Trophoblast cell (in vitro differentiated cells and primary cell): ENCODE data around the gene XYLT1.

Source experiments
- DNase-seq, 2 donors: peaks; one replicate each; pipeline ENCODE4 v3.0.0-alpha.2; 2016
- H2AFZ ChIP-seq: 2 replicates; pipeline ENCODE4 v1.6.1; 2013; ENCODE audit warnings: low read length, moderate library complexity, mild to moderate bottlenecking; ENCODE audit not compliant: insufficient read depth, poor library complexity
- H2AK5ac ChIP-seq: 2 replicates; pipeline ENCODE4 v1.6.1; 2013; ENCODE audit warnings: mild to moderate bottlenecking, low read length
- H2BK120ac ChIP-seq: 2 replicates; pipeline ENCODE4 v1.6.1; 2013; ENCODE audit warnings: low read length, mild to moderate bottlenecking, moderate library complexity; ENCODE audit not compliant: insufficient read depth, poor library complexity
- H2BK12ac ChIP-seq: 2 replicates; pipeline ENCODE4 v1.6.1; 2013; ENCODE audit warnings: mild to moderate bottlenecking, low read length, moderate library complexity
- H2BK5ac ChIP-seq: 2 replicates; pipeline ENCODE4 v1.6.1; 2013; ENCODE audit warnings: low read length, low read depth, moderate library complexity, mild to moderate bottlenecking; ENCODE audit not compliant: poor library complexity
- H3K14ac ChIP-seq: 2 replicates; pipeline ENCODE4 v1.6.1; 2013; ENCODE audit warnings: mild to moderate bottlenecking, low read length
- H3K18ac ChIP-seq: 2 replicates; pipeline ENCODE4 v1.6.1; 2013; ENCODE audit warnings: mild to moderate bottlenecking, low read length
- H3K23ac ChIP-seq: 2 replicates; pipeline ENCODE4 v1.6.1; 2013; ENCODE audit warnings: low read length
- H3K27ac ChIP-seq: 2 replicates; pipeline ENCODE4 v1.5.1; 2013; ENCODE audit warnings: low read depth, mild to moderate bottlenecking, inconsistent platforms, low read length, moderate library complexity
- H3K27me3 ChIP-seq: 2 replicates; pipeline ENCODE4 v1.6.1; 2013; ENCODE audit warnings: inconsistent platforms, mild to moderate bottlenecking, low read length, moderate library complexity; ENCODE audit not compliant: insufficient read depth
- H3K36me3 ChIP-seq, 2 experiments: 1 replicate in 1 of 2; 2 replicates in 1 of 2; pipeline ENCODE4 v1.6.1; 2013; ENCODE audit warnings: low read length in 2 of 2, mild to moderate bottlenecking in 2 of 2, moderate library complexity in 1 of 2; ENCODE audit not compliant: insufficient read depth in 2 of 2, control insufficient read depth in 1 of 2
- H3K4ac ChIP-seq: 2 replicates; pipeline ENCODE4 v1.6.1; 2013; ENCODE audit warnings: low read depth, mild to moderate bottlenecking, low read length, moderate library complexity
- H3K4me1 ChIP-seq, 2 experiments: 1 replicate in 1 of 2; 2 replicates in 1 of 2; pipeline ENCODE4 v1.6.1; 2013; ENCODE audit warnings: low read length in 2 of 2, mild to moderate bottlenecking in 2 of 2, moderate library complexity in 1 of 2; ENCODE audit not compliant: insufficient read depth in 2 of 2, control insufficient read depth in 1 of 2
- H3K4me2 ChIP-seq: 2 replicates; pipeline ENCODE4 v1.6.1; 2013; ENCODE audit warnings: inconsistent platforms, mild to moderate bottlenecking, low read length, moderate library complexity
- H3K4me3 ChIP-seq: 2 replicates; pipeline ENCODE4 v1.5.1; 2013; ENCODE audit warnings: mild to moderate bottlenecking, low read depth, low read length, inconsistent platforms
- H3K79me1 ChIP-seq: one replicate; pipeline ENCODE4 v1.6.1; 2013; ENCODE audit warnings: low read length
- H3K79me2 ChIP-seq: 2 replicates; pipeline ENCODE4 v1.6.1; 2013; ENCODE audit warnings: low read length, mild to moderate bottlenecking; ENCODE audit not compliant: control insufficient read depth, insufficient read depth, poor library complexity
- H3K9ac ChIP-seq: 2 replicates; pipeline ENCODE4 v1.6.1; 2013; ENCODE audit warnings: mild to moderate bottlenecking, low read length
- H3K9me3 ChIP-seq: 2 replicates; pipeline ENCODE4 v1.6.1; 2013; ENCODE audit warnings: low read depth, mild to moderate bottlenecking, control low read depth, inconsistent platforms, low read length; ENCODE audit not compliant: insufficient read depth
- H4K12ac ChIP-seq: 2 replicates; pipeline ENCODE4 v1.6.1; 2013; ENCODE audit warnings: low read depth, mild to moderate bottlenecking, low read length, moderate library complexity
- H4K8ac ChIP-seq: 2 replicates; pipeline ENCODE4 v1.6.1; 2013; ENCODE audit warnings: low read depth, mild to moderate bottlenecking, low read length, moderate library complexity
- H4K91ac ChIP-seq: one replicate; pipeline ENCODE4 v1.6.1; 2013; ENCODE audit warnings: low read depth, mild to moderate bottlenecking, low read length, moderate library complexity
- WGBS: extraction: QIAGEN DNeasy Blood & Tissue Kit; methylation state at CpG from one replicate; pipeline ENCODE4 v1.1.7; 2013; ENCODE audit warnings: missing lambda C conversion rate; ENCODE audit not compliant: insufficient read length, insufficient coverage; ENCODE audit errors: extremely low coverage; 5-methylcytosine and 5-hydroxymethylcytosine counted together

The XYLT1 gene

DNA sequence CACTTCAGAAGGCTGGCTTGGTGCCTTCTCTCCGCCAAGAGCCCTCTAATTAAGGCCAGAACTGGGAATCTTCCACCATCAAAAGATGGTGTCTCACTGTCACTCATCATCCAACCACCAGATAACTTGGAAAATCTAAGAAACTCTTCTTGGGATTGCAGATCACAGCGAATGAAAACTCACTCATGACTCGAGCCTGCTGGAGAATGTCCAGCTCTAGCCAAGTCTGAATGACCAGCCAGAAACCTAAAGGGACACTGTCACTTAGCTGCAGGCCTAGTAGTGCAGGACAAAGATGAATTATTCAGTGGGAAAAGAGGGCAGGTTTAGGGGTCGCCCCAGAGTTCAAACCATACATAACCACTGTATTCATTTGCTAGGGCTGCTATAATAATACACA, 107.8 kb downstream of the XYLT1 start:
- Histone ChIP-seq H3K27me3 (no peaks in the 10 kb centered on the region), H3K79me1 (no peaks in the 10 kb centered on the region), H3K79me2 (no peaks in the 10 kb centered on the region), H2BK5ac (no peak overlapping the region), H3K36me3 (no peaks in the 10 kb centered on the region), H3K23ac (no peak overlapping the region), H4K12ac (no peak overlapping the region), H3K4me1 (no peaks in the 10 kb centered on the region), H3K9me3 (no peaks in the 10 kb centered on the region), H3K9ac (no peak overlapping the region), H3K18ac (no peak overlapping the region), H4K8ac (no peak overlapping the region), H2AK5ac (no peak overlapping the region), H3K4me2 (no peak overlapping the region), H3K14ac (no peak overlapping the region), H2BK12ac (no peak overlapping the region), H2AFZ (no peak overlapping the region), H4K91ac (no peak overlapping the region), H3K4me3 (no peak overlapping the region), H3K4ac (no peak overlapping the region), H2BK120ac (no peak overlapping the region), H3K27ac (no peak overlapping the region)
- WGBS, result no CpG with 5 or more reads among the region's 4 CpGs
- DNase-seq, result no peak

DNA sequence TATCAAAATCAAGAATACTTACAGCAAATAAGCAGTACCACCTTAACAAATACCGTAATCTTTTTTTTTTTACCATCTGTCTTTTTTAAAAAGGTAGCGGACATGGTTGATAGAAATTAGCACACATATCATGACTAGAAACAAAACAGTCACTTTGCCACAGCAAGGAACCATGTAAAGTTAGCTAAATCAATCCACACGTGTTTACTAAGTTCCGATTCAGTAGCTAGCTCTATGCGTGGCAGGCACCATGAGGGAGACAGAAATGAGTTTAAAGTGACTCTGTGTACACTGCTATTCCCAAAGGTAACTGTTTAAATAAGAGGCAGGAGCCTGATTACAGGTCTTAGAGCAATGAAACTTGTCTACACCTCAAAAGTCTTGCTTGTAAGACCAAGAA, 108.6 kb downstream of the XYLT1 start:
- H3K23ac ChIP-seq, result no peak overlapping the region
- no CpG with 5 or more reads among the region's 5 CpGs for WGBS
- H3K79me1 ChIP-seq, result no peaks in the 10 kb centered on the region
- H3K4ac ChIP-seq, result no peak overlapping the region
- no peak overlapping the region for H3K14ac ChIP-seq
- H2BK5ac ChIP-seq, result no peak overlapping the region
- no peak overlapping the region for H4K12ac ChIP-seq
- H3K18ac ChIP-seq, result no peak overlapping the region
- H3K4me2 ChIP-seq, result no peak overlapping the region
- H2BK12ac ChIP-seq, result no peak overlapping the region
- H3K4me1 ChIP-seq, result no peaks in the 10 kb centered on the region
- no peak overlapping the region for H4K91ac ChIP-seq
- no peaks in the 10 kb centered on the region for H3K27me3 ChIP-seq
- H3K9me3 ChIP-seq, result no peaks in the 10 kb centered on the region
- no peaks in the 10 kb centered on the region for H3K36me3 ChIP-seq
- H2AK5ac ChIP-seq, result no peak overlapping the region
- no peak overlapping the region for H3K27ac ChIP-seq
- H3K4me3 ChIP-seq, result no peak overlapping the region
- H4K8ac ChIP-seq, result no peak overlapping the region
- no peak overlapping the region for H2BK120ac ChIP-seq
- no peak overlapping the region for H2AFZ ChIP-seq
- H3K9ac ChIP-seq, result no peak overlapping the region
- H3K79me2 ChIP-seq, result no peaks in the 10 kb centered on the region
- DNase-seq, result no peak

DNA sequence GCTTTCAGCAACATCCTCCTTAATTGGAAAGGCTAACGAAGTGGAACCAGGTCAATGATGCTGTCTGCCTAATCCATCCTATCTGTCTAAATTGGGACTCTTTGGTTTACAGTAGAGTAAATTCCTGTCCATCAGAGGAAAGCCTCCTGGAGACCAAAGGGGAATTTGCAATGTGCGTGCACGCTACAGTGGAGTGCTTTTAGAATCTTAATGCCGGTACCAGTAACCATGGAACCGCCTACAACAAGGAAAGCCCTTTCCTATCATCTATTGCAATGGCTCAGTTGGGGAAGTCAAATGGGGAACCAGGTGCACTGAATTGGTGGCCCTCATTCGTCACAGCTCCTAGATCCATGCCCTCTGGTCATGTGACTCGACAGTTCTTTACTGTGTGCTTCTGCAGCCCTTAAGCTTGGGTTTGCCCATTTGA, 110.1 kb downstream of the XYLT1 start:
- Histone ChIP-seq H3K36me3 (no peaks in the 10 kb centered on the region), H2BK5ac (no peak overlapping the region), H3K27me3 (no peaks in the 10 kb centered on the region), H3K9ac (no peak overlapping the region), H3K79me2 (no peaks in the 10 kb centered on the region), H3K14ac (no peak overlapping the region), H3K79me1 (no peaks in the 10 kb centered on the region), H4K8ac (no peak overlapping the region), H3K4me3 (no peak overlapping the region), H4K12ac (no peak overlapping the region), H3K4ac (no peak overlapping the region), H2AK5ac (no peak overlapping the region), H3K4me1 (no peaks in the 10 kb centered on the region), H3K23ac (no peak overlapping the region), H3K4me2 (no peak overlapping the region), H3K27ac (no peak overlapping the region), H3K18ac (no peak overlapping the region), H4K91ac (no peak overlapping the region), H2BK12ac (no peak overlapping the region), H2BK120ac (no peak overlapping the region), H2AFZ (no peak overlapping the region), H3K9me3 (no peaks in the 10 kb centered on the region)
- WGBS, result no CpG with 5 or more reads among the region's 7 CpGs
- DNase-seq, result peak in 1 of 2 donors; percentile 26

DNA sequence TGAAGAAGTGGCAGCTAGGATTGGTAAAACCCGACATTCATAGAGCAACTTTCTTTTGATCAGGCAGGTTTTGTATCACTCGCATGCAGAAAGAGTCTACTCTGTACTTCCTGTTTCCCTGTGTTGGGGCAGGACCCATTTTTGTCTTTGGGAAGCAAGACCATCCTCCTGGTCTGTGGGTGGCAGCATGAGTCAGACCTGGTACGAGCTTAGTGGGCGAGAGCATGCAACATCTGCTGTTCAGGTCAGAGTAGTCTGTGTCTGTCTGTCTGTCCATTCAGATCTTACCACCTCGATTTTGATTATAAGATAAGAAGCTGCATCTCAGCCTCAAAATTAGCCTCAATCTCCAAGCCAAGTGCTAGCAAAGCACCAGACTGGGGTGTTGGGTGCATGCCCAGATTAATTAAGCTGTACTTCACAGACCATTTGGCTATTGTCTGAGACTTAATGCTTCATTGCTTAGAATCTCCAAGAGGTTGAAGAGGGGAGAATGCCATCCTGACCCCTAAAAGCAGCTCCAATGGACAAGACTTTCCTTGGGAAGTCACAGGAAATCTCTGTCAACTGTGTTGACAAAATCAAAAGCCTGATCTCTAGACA, 110.9 kb downstream of the XYLT1 start:
- no peak for DNase-seq
- H3K79me2 ChIP-seq, result no peaks in the 10 kb centered on the region
- H2AFZ ChIP-seq, result no peak overlapping the region
- no peak overlapping the region for H3K9ac ChIP-seq
- no peak overlapping the region for H2BK120ac ChIP-seq
- H3K4me3 ChIP-seq, result no peak overlapping the region
- no peak overlapping the region for H2AK5ac ChIP-seq
- H3K14ac ChIP-seq, result no peak overlapping the region
- no peak overlapping the region for H2BK12ac ChIP-seq
- no peak overlapping the region for H2BK5ac ChIP-seq
- H4K12ac ChIP-seq, result no peak overlapping the region
- H3K4me2 ChIP-seq, result no peak overlapping the region
- H3K27me3 ChIP-seq, result no peaks in the 10 kb centered on the region
- no peaks in the 10 kb centered on the region for H3K79me1 ChIP-seq
- H3K18ac ChIP-seq, result no peak overlapping the region
- H3K4me1 ChIP-seq, result no peaks in the 10 kb centered on the region
- no peak overlapping the region for H3K4ac ChIP-seq
- no peak overlapping the region for H4K8ac ChIP-seq
- no peaks in the 10 kb centered on the region for H3K36me3 ChIP-seq
- H3K27ac ChIP-seq, result no peak overlapping the region
- H3K23ac ChIP-seq, result no peak overlapping the region
- no peak overlapping the region for H4K91ac ChIP-seq
- H3K9me3 ChIP-seq, result no peaks in the 10 kb centered on the region
- no CpG with 5 or more reads among the region's 5 CpGs for WGBS
